Stimulated activated CD4-positive, alpha-beta T cell treated with anti-CD3 and anti-CD28 coated beads, Interleukin-1b, Interleukin-23, amount 100 ng/mL, for 1 hour (primary cell): ENCODE measurements around the gene PGAP3.

ENCODE experiments used
- DNase-seq, 2 donors: peaks; one replicate each; pipeline ENCODE4 v3.0.0-alpha.2; 2020; ENCODE audit warnings: low read depth in 2 of 2

The PGAP3 gene

DNA sequence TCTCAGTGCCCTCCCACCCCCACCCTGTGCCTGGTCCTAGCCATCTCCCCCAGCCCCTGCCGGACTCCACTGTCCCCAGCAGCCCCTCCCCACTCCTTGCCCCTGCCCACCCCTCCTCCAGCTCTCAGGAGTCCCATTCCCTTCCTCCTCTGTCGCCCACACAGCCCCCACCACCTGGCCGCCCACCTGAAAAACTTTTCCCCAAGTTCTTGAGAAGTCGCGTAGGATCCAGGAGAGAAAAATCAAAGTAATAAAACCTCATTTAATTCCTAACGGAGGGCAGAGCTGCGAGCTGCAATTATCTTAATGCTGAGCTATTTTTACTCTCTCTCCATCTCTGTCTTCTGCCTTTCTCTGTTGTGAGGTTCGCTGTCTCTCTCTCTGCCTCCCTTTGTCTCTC lies 63.5 kb downstream of the PGAP3 start:
- DNase-seq, result no peak

DNA sequence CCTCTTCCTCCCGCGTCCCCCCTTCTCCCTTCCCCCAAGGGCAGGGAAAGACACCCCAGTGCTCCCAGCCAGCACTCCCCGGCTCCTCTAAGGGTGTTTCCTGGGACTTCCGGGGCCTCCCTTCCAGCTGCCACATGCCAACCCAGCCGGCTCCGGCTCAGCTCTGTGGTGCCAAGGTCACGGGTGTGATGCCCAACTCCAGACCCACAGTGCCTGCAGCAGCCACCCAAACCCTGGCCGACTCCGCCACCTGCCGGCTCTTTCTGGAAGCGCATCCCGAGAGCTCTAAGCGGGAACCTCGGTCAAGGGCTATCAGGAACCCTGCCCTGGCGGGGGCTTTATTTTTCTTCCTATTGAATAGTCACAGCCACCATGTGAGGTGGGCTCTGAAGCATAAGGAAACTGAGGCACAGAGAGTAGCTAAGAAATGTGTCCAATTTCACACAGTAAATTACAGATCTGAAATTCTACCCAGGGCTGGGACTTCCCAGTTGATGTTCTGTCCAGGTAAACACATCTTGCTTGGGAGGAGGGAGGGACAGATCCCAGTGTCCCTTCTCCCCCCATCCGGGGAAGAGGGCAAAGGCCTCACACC lies 64.4 kb downstream of the PGAP3 start:
- peak; percentile 60 to 88 for DNase-seq

- DNase-seq, result no peak
Observed at GRCh38 chr17:39622380-39623006, 65.4 kb downstream of the PGAP3 start.

GRCh38 chr17:39621523-39622379 lies 66.1 kb downstream of the PGAP3 start:
- peak; percentile 72 to 83 for DNase-seq
